ENCODE data around the gene TBC1D7.

TBC1D7 gene

DNA sequence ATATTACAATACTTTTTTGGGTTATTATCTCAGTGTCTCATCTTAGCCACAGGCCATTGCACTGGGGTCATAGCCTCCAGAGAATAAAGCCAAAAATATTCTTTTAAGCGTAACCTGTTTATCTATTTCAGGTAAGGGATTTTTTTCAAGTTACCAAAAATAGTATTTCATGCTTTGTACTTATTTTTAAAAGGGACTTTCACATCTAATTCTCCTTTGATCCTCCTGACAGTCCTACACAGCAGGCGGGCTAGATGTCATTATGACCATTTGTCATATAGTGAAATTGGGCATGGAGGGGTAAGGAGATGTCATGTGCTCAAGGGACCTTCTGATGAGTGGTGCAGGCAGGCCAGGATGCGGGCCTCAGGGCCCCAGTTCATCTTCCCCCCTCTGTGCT is 68.9 kb downstream of the TBC1D7 start:
- no peaks in the 10 kb centered on the region for H4K20me1 ChIP-seq (ENCODE audit: insufficient read depth)
- H3K27ac ChIP-seq: no peak overlapping the region
- H2AFZ ChIP-seq (ENCODE audit: low read depth): no peak overlapping the region
- no peaks in the 10 kb centered on the region for H3K79me2 ChIP-seq (ENCODE audit: insufficient read depth, low read depth)
- no peaks in the 10 kb centered on the region for H3K27me3 ChIP-seq (ENCODE audit: insufficient read depth, low read depth)
- H3K9ac ChIP-seq: no peak overlapping the region
- H3K4me3 ChIP-seq (IDR thresholded peaks at IDR 0.05; ENCODE audit: insufficient read depth, low read depth, low read length): no peak overlapping the region
- TF ChIP-seq, protein P1, sequence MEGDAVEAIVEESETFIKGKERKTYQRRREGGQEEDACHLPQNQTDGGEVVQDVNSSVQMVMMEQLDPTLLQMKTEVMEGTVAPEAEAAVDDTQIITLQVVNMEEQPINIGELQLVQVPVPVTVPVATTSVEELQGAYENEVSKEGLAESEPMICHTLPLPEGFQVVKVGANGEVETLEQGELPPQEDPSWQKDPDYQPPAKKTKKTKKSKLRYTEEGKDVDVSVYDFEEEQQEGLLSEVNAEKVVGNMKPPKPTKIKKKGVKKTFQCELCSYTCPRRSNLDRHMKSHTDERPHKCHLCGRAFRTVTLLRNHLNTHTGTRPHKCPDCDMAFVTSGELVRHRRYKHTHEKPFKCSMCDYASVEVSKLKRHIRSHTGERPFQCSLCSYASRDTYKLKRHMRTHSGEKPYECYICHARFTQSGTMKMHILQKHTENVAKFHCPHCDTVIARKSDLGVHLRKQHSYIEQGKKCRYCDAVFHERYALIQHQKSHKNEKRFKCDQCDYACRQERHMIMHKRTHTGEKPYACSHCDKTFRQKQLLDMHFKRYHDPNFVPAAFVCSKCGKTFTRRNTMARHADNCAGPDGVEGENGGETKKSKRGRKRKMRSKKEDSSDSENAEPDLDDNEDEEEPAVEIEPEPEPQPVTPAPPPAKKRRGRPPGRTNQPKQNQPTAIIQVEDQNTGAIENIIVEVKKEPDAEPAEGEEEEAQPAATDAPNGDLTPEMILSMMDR (conservative IDR thresholded peaks at IDR 0.05; ENCODE audit: low read depth, low read length): no peak
- H3K4me1 ChIP-seq (ENCODE audit: low read depth, poor library complexity, severe bottlenecking): peaks cover 6% of the 10 kb centered on the region
- H3K4me2 ChIP-seq: no peak overlapping the region
- H3K36me3 ChIP-seq (ENCODE audit: insufficient read depth): no peaks in the 10 kb centered on the region

DNA sequence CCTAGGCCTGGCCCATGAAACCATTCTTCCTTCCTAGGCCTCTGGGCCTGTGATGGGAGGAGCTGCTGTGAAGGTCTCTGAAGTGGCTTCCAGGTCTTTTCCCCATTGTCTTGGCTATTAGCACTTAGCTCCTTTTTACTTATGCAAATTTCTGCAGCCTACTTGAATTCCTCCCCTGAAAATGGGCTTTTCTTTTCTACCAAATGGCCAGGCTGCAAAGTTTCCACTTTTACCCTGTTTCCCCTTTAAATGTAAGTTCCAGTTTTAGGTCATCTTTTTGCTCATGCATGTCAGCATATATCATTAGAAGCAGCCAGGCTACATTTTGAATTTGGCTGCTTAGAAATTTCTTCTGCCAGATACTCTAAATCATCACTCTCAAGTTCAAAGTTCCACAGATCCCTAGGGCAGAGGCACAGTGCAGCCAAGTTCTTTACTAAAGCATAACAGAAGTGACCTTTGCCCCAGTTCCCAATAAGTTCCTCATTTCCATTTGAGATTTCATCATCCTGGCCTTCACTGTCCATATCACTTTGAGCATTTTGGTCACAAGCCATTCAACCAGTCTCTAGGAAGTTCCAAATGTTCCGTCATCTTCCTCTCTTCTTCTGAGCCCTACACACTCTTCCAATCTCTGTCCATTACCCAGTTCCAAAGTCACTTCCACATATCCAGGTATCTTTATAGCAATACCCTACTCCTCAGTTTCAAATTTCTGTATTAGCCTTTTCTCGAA is 71.9 kb downstream of the TBC1D7 start:
- H3K9ac ChIP-seq: no peak overlapping the region
- H3K4me1 ChIP-seq (ENCODE audit: low read depth, poor library complexity, severe bottlenecking): peaks cover 6% of the 10 kb centered on the region
- H3K27ac ChIP-seq: no peak overlapping the region
- no peak overlapping the region for H3K4me2 ChIP-seq
- H3K4me3 ChIP-seq (IDR thresholded peaks at IDR 0.05; ENCODE audit: insufficient read depth, low read depth, low read length): no peak overlapping the region
- H2AFZ ChIP-seq (ENCODE audit: low read depth): no peak overlapping the region
- no peaks in the 10 kb centered on the region for H4K20me1 ChIP-seq (ENCODE audit: insufficient read depth)
- no peaks in the 10 kb centered on the region for H3K27me3 ChIP-seq (ENCODE audit: insufficient read depth, low read depth)
- no peaks in the 10 kb centered on the region for H3K36me3 ChIP-seq (ENCODE audit: insufficient read depth)
- H3K79me2 ChIP-seq (ENCODE audit: insufficient read depth, low read depth): no peaks in the 10 kb centered on the region
- TF ChIP-seq, protein P1 (conservative IDR thresholded peaks at IDR 0.05; ENCODE audit: low read depth, low read length): no peak
